Measurements from ENCODE around the gene OPCML. TPM values are rescaled to one million over a fixed set of nuclear protein-coding genes. Genes with fewer than 3 reads are reported as not detected.

Gene OPCML
- total RNA-seq, 1 experiment from 2014 or later = not detected

DNA sequence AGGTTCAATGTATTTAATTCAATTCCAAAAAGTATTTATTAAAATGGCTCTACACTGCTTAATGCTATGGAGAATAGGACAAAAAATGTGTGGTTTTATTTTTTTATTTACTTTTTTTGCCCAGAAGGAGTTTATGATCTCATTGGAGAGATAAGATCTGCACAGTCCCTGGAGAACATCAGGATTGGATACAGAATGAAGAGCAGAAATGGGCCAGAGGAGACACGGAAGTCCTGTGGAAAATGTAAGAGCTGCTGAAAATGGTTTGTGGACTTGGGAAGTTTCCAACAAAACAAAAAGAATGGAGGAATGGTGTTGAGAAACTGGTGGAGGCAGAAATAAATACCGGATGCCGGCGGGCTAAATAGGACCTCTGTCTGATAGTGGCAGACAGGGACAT, 554.6 kb downstream of the OPCML start:
- no peak for DNase-seq (ENCODE audit: low read depth, low spot score)
- TF ChIP-seq, protein P1, sequence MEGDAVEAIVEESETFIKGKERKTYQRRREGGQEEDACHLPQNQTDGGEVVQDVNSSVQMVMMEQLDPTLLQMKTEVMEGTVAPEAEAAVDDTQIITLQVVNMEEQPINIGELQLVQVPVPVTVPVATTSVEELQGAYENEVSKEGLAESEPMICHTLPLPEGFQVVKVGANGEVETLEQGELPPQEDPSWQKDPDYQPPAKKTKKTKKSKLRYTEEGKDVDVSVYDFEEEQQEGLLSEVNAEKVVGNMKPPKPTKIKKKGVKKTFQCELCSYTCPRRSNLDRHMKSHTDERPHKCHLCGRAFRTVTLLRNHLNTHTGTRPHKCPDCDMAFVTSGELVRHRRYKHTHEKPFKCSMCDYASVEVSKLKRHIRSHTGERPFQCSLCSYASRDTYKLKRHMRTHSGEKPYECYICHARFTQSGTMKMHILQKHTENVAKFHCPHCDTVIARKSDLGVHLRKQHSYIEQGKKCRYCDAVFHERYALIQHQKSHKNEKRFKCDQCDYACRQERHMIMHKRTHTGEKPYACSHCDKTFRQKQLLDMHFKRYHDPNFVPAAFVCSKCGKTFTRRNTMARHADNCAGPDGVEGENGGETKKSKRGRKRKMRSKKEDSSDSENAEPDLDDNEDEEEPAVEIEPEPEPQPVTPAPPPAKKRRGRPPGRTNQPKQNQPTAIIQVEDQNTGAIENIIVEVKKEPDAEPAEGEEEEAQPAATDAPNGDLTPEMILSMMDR (IDR thresholded peaks at IDR 0.05) = no peak
- no peak for TF ChIP-seq TCF7L2 (IDR thresholded peaks at IDR 0.05; ENCODE audit: low read depth, low read length)
- no peak for TF ChIP-seq SIN3A (IDR thresholded peaks at IDR 0.05; ENCODE audit: borderline replicate concordance, insufficient read depth, low read depth, low read length)
- no peak for TF ChIP-seq POLR2AphosphoS5 (IDR thresholded peaks at IDR 0.05; ENCODE audit: low read depth, low read length)
- TF ChIP-seq, protein P2, sequence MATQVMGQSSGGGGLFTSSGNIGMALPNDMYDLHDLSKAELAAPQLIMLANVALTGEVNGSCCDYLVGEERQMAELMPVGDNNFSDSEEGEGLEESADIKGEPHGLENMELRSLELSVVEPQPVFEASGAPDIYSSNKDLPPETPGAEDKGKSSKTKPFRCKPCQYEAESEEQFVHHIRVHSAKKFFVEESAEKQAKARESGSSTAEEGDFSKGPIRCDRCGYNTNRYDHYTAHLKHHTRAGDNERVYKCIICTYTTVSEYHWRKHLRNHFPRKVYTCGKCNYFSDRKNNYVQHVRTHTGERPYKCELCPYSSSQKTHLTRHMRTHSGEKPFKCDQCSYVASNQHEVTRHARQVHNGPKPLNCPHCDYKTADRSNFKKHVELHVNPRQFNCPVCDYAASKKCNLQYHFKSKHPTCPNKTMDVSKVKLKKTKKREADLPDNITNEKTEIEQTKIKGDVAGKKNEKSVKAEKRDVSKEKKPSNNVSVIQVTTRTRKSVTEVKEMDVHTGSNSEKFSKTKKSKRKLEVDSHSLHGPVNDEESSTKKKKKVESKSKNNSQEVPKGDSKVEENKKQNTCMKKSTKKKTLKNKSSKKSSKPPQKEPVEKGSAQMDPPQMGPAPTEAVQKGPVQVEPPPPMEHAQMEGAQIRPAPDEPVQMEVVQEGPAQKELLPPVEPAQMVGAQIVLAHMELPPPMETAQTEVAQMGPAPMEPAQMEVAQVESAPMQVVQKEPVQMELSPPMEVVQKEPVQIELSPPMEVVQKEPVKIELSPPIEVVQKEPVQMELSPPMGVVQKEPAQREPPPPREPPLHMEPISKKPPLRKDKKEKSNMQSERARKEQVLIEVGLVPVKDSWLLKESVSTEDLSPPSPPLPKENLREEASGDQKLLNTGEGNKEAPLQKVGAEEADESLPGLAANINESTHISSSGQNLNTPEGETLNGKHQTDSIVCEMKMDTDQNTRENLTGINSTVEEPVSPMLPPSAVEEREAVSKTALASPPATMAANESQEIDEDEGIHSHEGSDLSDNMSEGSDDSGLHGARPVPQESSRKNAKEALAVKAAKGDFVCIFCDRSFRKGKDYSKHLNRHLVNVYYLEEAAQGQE (IDR thresholded peaks at IDR 0.05; ENCODE audit: insufficient read depth in 1 of 2, low read depth in 2 of 2, low read length in 1 of 2) = no peak
- no peaks in the 10 kb centered on the region for H3K9me3 ChIP-seq (ENCODE audit: control insufficient read depth, insufficient read depth, low read depth, low read length)
- ChIA-PET CTCF (no interaction called here), POLR2A (no interaction called here)
- H3K27ac ChIP-seq (ENCODE audit: low read length) = no peak overlapping the region
- no peak for ATAC-seq
- no peaks in the 10 kb centered on the region for H3K4me1 ChIP-seq (ENCODE audit: control insufficient read depth, insufficient read depth, low read length)
- H3K36me3 ChIP-seq (ENCODE audit: control insufficient read depth, insufficient read depth, low read length) = no peaks in the 10 kb centered on the region
- no peak overlapping the region for H3K4me3 ChIP-seq (ENCODE audit: low read depth in 2 of 2, low read length in 2 of 2)
- BruUV-seq (replicated peaks) = no TSS peak
- intact Hi-C loops (cut with micrococcal nuclease; ENCODE audit: unreplicated experiment) (no loop called here), in situ Hi-C loops (cut with HindIII; ENCODE audit: low pct_unique_long_range_greater_than_20kb, low sequenced_read_pairs) (no loop called here)
- no peaks in the 10 kb centered on the region for H3K27me3 ChIP-seq (ENCODE audit: control insufficient read depth, insufficient read depth, low read length)

DNA sequence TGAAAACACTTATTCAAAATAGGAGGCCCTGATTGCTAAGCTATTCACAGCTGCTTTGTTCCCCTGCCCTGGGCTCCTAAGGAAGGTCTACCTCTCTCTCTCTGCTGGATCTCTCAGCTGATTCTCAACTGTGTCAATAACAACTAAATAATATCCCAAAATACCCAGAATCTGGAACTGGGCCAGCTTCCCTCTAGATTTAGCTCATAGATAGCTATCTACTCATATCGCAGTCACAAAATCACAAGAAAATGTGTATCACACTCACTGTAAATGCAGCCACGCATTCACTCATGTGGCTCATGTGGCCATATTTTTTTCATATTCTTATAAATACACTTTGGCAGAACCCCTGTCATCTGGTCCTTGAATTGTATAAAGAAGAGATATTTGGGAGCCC, 555.1 kb downstream of the OPCML start:
- intact Hi-C loops (cut with micrococcal nuclease; ENCODE audit: unreplicated experiment) = no loop called here
- no TSS peak for BruUV-seq (replicated peaks)
- ATAC-seq = no peak
- DNase-seq (ENCODE audit: low read depth, low spot score) = no peak
- Histone ChIP-seq H3K9me3 (ENCODE audit: control insufficient read depth, insufficient read depth, low read depth, low read length) (no peaks in the 10 kb centered on the region), H3K36me3 (ENCODE audit: control insufficient read depth, insufficient read depth, low read length) (no peaks in the 10 kb centered on the region), H3K27ac (ENCODE audit: low read length) (no peak overlapping the region), H3K27me3 (ENCODE audit: control insufficient read depth, insufficient read depth, low read length) (no peaks in the 10 kb centered on the region), H3K4me1 (ENCODE audit: control insufficient read depth, insufficient read depth, low read length) (no peaks in the 10 kb centered on the region), H3K4me3 (ENCODE audit: low read depth in 2 of 2, low read length in 2 of 2) (no peak overlapping the region)
- TF ChIP-seq POLR2AphosphoS5 (IDR thresholded peaks at IDR 0.05; ENCODE audit: low read depth, low read length) = no peak
- TF ChIP-seq, protein P2 (IDR thresholded peaks at IDR 0.05; ENCODE audit: insufficient read depth in 1 of 2, low read depth in 2 of 2, low read length in 1 of 2) = no peak
- TF ChIP-seq TCF7L2 (IDR thresholded peaks at IDR 0.05; ENCODE audit: low read depth, low read length) = no peak
- TF ChIP-seq, protein P1 (IDR thresholded peaks at IDR 0.05) = no peak
- no peak for TF ChIP-seq SIN3A (IDR thresholded peaks at IDR 0.05; ENCODE audit: borderline replicate concordance, insufficient read depth, low read depth, low read length)
- in situ Hi-C loops (cut with HindIII; ENCODE audit: low pct_unique_long_range_greater_than_20kb, low sequenced_read_pairs) = no loop called here
- ChIA-PET POLR2A (no interaction called here), CTCF (interaction anchor here (0.6 kb wide), 1 partner anchor 1042 kb away, joined by 3 read pairs; no protein-coding TSS in a partner anchor)
